Stimulated activated CD8-positive, alpha-beta memory T cell treated with anti-CD3 and anti-CD28 coated beads, Interleukin-4, amount 100 ng/mL, for 24 hours (primary cell): ENCODE measurements around the gene POP4.
"Not testable (repeated sequence)": the region's sequence is repeated elsewhere in the genome, so short reads cannot be mapped to it uniquely, and the experiment has no call there.

ENCODE experiments used
- DNase-seq: peaks from one replicate; pipeline ENCODE4 v3.0.0-alpha.2; 2020; ENCODE audit warnings: low read depth

The POP4 gene

GRCh38 chr19:29610574-29611271 lies 4.6 kb downstream of the POP4 start:
- peak; percentile 74 for DNase-seq

GRCh38 chr19:29612121-29612520 lies 6.0 kb downstream of the POP4 start:
- DNase-seq = no peak

DNA sequence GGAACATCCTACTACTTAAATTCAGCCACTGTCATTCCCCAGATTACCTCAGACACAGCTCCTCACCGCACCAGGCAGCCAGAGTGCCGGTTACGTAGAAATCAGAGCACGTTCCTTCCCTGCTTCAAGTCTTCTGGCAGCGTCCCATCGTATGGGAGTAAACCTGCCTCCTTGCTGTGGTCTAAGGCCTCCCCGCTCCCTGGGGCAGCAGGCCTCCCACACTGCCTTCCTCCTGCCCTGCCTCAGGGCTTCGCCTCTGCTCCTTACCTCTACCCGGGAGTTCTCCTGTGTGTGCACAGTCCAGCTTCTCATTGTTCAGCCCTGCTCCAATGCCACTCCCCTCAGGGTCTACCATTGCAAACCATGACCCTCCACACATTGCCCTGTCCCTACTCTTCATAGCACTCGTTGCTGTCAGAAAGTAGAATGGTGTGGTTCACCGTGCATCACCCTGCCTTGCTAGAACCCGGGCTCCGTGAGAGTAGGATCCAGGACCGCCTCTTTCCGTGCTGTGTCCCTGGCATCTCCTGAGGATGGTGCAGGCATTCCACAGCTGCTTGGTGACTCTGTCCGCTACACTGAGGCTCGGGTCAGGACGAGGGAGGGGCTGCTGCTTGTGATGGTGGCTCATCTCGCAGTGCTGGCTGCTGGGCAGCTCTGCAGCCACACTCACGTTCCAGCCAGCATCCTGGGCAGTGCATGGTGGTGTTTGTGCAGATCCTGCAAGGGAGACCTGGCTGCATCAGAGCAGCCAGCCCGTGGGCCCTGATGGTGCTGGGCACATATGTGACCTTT lies 6.9 kb downstream of the POP4 start:
- DNase-seq = no peak

GRCh38 chr19:29614046-29614445 lies 8.0 kb downstream of the POP4 start:
- DNase-seq = no peak

DNA sequence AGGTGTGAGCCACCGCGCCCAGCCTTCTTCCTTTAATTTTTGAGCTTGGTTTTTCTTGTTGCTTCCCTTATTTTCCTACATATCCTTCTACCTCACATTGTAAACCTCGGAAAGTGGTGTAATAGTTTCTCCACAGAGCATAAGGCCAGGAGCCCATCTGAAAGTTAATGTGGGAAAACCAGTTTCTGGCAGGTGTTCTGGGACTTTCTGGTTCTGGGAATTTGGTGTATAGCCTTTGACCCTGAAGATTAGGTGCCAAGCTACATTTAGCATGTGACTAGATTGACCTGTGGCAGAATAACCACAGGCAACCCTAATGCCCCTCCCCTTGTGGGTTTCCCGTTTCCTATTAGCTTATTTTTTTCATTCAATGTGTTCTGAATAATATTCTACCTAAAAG lies 8.7 kb downstream of the POP4 start:
- no peak for DNase-seq

DNA sequence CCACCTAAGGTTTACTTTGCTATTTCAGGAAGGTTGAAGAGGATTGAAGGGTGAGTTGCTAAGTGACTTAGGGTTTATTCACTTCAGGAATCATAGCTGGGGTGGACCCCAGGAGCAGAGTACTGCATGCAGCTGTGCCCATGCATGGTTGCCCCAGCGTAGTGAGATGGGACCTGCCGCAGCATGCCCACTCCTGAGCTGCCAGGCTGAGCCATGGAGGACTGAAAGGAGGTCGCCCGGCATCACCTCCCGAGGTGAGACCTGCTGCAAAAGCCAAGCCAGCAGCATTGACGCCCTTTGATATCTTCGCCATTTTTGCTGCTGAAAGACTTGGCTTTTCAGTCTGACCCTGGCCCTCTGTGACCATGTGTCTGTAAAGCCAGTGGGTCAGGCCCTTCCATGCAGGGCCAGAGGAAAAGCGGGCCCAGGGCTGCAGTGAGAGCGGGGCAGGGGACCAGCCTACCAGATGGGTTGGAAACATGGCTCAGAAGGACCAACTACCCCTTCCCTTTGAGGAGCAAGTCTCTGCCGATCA lies 9.9 kb downstream of the POP4 start:
- DNase-seq = no peak

GRCh38 chr19:29616541-29616940 lies 10.5 kb downstream of the POP4 start:
- DNase-seq = no peak

- DNase-seq = no peak
These were observed 11.5 kb downstream of the POP4 start for GRCh38 chr19:29617366-29618266.

GRCh38 chr19:29618434-29618833 lies 12.4 kb downstream of the POP4 start:
- no peak for DNase-seq

GRCh38 chr19:29618871-29619270 lies 12.8 kb downstream of the POP4 start:
- no peak for DNase-seq

DNA sequence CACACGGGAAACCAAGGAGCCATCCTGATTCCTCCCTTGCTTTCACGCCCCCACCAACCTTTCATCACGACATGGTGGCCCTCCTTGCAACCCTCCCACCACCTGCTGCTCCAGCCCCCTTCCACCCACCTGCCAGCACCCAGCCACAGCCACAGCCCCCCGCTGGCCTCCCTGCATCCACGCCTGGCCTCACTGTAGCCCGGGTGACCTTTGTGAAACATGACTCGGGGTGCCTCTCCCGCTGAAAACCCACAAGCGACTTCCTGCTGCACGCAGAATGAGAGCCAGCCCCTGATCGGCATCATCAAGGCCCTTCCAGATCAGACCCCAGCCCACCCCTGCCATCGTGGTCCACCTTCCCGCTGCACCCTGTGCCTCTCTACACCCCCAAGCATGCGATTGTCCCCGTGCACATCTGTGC lies 14.9 kb downstream of the POP4 start:
- DNase-seq = peak; percentile 60

DNA sequence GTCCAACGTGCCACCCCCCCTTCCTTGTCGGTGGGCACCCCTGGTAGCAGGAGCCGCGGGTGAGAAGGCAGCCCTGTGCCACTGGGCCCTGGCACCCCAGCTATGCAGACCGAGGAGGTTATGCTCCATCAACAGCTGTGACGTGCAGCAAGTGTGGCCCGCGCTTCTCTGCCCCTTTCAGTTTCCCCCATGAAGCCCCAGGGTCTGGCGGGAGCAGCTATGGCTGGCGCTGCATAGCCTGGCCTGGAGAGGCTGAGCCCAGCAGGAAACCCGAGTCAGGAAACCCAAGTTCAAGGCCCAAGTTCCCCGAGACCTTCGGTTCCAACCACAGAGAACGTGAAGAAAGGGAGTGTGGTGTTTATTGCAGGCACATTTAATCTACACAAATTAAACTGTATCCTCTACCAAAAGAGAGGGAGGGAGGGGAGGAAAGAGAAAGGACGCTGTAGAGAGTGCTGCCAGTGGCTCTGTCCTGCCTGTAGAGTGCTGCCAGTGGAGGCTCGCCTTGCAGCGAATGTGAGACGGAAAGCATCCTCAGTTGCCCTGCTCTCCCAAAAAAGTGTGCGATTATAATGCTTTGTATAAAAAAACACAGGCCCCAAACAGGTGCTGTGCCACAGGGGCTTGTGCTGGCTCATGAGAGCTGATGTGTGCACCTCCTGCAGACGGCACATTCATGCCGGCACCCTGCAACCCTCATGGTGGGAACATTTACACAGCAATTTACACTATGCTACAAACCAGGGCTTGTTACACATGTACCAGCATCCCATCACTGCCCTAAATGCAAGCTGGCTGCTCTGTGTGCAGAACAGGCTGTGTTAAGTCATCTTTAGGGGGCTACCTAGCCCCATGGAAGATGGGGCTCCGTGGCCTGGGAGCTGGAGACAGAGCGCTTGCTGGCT lies 16.3 kb downstream of the POP4 start:
- peak; percentile 30 for DNase-seq

DNA sequence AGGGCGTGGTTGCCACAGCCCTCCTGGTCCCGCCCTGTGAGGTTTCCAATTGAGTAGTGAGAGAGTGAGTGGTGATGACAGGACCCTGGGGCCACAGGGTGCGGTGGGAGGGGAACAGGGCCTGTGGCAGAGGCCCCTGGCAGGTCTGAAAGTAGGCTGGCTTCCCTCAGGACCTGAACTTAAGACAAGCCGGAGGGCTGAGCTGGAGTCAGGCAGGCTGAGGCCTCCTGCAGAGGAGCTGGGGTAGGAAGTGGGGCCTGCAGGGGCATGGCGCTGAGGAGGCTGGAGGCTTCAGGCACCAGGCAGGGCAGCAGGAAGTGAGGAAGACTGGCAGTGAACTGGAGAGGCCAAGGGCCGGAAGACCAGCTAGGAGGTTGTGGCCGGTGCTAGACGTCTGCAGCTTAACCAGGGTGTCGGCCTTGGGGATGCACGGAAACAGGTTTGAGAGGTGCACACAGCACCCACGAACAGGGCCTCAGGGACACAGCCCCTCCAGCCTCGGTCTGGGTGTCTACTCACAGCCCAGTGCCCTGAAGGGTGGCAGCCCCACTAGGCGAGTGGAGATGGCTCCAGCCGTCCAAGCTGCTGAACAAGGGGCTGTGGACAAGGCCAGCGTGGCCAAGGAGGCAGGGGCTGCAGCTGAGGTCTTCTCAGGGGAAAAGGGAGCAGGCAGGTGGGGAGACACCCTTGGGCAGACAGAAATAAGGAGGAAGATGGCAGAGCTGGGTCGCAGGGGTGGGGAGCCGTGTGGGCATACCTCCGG lies 17.8 kb downstream of the POP4 start:
- peak; percentile 55 for DNase-seq

GRCh38 chr19:29624489-29625185 lies 18.6 kb downstream of the POP4 start:
- no peak for DNase-seq

DNA sequence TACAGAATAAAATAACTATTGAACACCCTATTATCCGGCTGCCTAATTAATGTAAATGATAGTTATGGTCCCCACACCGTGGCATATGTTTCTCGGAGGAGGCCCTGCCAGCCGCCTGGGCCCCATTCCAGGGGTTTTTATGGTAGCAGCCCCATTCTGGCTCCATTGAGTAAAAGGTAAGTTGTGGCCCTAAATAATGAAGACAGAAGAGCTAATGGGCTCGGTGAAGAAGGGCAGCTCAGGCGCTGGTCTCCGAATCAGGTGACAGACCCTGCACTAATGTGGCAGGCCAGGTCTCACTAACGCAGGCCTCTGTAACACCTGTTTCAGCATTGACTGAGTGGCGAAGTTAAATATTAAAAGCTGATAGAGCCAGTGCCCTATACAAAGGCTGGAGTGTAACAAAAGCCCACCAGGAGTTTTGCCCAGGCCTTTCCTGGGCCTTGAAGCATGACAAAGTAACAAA lies 19.1 kb downstream of the POP4 start:
- no peak for DNase-seq

DNA sequence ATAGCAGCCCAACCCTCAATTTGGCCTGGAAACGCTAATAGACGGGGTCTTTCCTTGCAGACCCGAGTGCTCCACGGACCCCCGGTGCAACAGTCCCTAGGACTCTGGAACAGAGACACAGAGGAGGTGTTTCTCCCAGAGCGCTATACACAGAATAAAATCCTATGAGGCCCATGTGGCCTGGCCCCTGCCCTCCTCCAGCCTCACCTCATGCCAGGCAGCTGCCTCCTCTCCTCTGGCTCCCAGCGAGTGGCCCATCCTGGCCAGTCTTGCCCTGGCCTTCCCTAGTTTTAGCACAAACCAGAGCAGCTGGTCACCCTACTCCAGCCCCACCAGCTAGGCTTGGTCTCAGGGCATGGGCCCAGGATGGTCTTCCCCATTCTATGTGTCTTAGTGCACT lies 20.3 kb downstream of the POP4 start:
- DNase-seq = no peak

DNA sequence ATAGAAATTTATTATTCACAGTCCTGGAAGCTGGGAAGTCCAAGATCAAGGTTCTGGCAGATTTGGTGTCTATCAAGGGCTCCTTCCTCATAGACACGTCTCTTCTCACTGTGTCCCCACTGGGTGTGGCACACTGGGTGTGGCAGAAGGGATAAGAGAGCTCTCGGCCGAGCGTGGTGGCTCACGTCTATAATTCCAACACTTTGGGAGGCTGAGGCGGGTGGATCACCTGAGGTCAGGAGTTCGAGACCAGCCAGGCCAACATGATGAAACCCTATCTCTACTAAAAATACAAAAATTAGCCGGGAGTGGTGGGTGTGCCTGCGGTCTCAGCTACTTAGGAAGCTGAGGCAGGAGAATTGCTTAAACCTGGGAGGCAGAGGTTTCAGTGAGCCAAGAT lies 20.7 kb downstream of the POP4 start:
- not testable (repeated sequence) for DNase-seq

GRCh38 chr19:29628661-29629385 lies 22.7 kb downstream of the POP4 start:
- DNase-seq = no peak
